IMR-90 (cell line): ENCODE results near the gene TXNL4A. TPM values are rescaled to one million over a fixed set of nuclear protein-coding genes. Genes with fewer than 3 reads are reported as not detected.
A peak's percentile ranks its signal among the peaks of the same experiment; 100 is the strongest.

Experiments
- ATAC-seq: fragments of 200-7000 bp; cut with Tn5 transposase; 2 replicates; pipeline ENCODE4 v1.9.1; 2020; ENCODE audit warnings: low read depth, mild to moderate bottlenecking, moderate library complexity
- BruUV-seq: library from RNA; stranded (reverse); fragments of 400-500 nt; replicated peaks from 2 replicates; lab custom pipeline; 2021; lab: Mats Ljungman, UMichigan
- CTCF ChIA-PET: fragments of 300-600 bp; formaldehyde crosslinking; extraction: SDS; loops from one replicate; lab custom pipeline; 2021; ENCODE audit warnings: antibody characterized with exemption; lab: Yijun Ruan, JAX
- POLR2A ChIA-PET: fragments of 300-600 bp; sonication (Branson Sonifier 250); formaldehyde crosslinking; loops from one replicate; lab custom pipeline; 2022; ENCODE audit warnings: antibody characterized with exemption; ENCODE audit not compliant: unreplicated experiment; lab: Charles Lee
- DNase-seq: peaks from one replicate; pipeline ENCODE4 v3.0.0; 2013
- H2AFZ ChIP-seq: replicated peaks from 2 replicates; pipeline ENCODE3; 2013; ENCODE audit warnings: low read length, mild to moderate bottlenecking; ENCODE audit not compliant: poor library complexity
- H2AK5ac ChIP-seq: 2 replicates; pipeline ENCODE4 v1.6.1; 2013; ENCODE audit warnings: low read depth, low read length, inconsistent platforms
- H2AK9ac ChIP-seq: replicated peaks from 2 replicates; pipeline ENCODE3; 2013; ENCODE audit warnings: mild to moderate bottlenecking, low read depth, low read length, moderate library complexity; ENCODE audit not compliant: poor library complexity
- H2BK120ac ChIP-seq: 2 replicates; pipeline ENCODE4 v1.6.1; 2013; ENCODE audit warnings: low read depth, low read length, inconsistent platforms
- H2BK15ac ChIP-seq: 3 replicates; pipeline ENCODE4 v1.6.1; 2013; ENCODE audit warnings: low read depth, low read length, inconsistent platforms
- H2BK20ac ChIP-seq: 2 replicates; pipeline ENCODE4 v1.6.1; 2013; ENCODE audit warnings: low read depth, mild to moderate bottlenecking, inconsistent platforms, low read length, moderate library complexity
- H2BK5ac ChIP-seq: 2 replicates; pipeline ENCODE4 v1.6.1; 2013; ENCODE audit warnings: mild to moderate bottlenecking, low read depth, low read length, inconsistent platforms; ENCODE audit not compliant: poor library complexity, severe bottlenecking
- H3K14ac ChIP-seq: replicated peaks from 2 replicates; pipeline ENCODE4 v1.6.1; 2013; ENCODE audit warnings: low read depth, low read length, inconsistent platforms
- H3K18ac ChIP-seq: 2 replicates; pipeline ENCODE4 v1.6.1; 2013; ENCODE audit warnings: low read depth, low read length, control low read depth
- H3K23ac ChIP-seq: 2 replicates; pipeline ENCODE4 v1.6.1; 2013; ENCODE audit warnings: low read depth, low read length, inconsistent platforms
- H3K27ac ChIP-seq: 2 replicates; pipeline ENCODE4 v1.5.1; 2013; ENCODE audit warnings: mild to moderate bottlenecking, control low read depth, low read length; ENCODE audit not compliant: insufficient read depth
- H3K27me3 ChIP-seq: 2 replicates; pipeline ENCODE4 v1.6.1; 2013; ENCODE audit warnings: low read length; ENCODE audit not compliant: control insufficient read depth, insufficient read depth
- H3K36me3 ChIP-seq: 2 replicates; pipeline ENCODE4 v1.6.1; 2013; ENCODE audit warnings: low read length, mixed read lengths; ENCODE audit not compliant: control insufficient read depth, insufficient read depth
- H3K4ac ChIP-seq: 2 replicates; pipeline ENCODE4 v1.6.1; 2013; ENCODE audit warnings: low read depth, low read length, inconsistent platforms
- H3K4me1 ChIP-seq: 2 replicates; pipeline ENCODE4 v1.6.1; 2013; ENCODE audit warnings: low read length, mixed read lengths; ENCODE audit not compliant: control insufficient read depth, insufficient read depth
- H3K4me2 ChIP-seq: 2 replicates; pipeline ENCODE4 v1.6.1; 2013; ENCODE audit warnings: low read depth, mild to moderate bottlenecking, control low read depth, low read length, moderate library complexity
- H3K4me3 ChIP-seq: 2 replicates; pipeline ENCODE4 v1.5.1; 2013; ENCODE audit warnings: low read depth, mild to moderate bottlenecking, control low read depth, low read length, moderate library complexity; ENCODE audit not compliant: insufficient read depth
- H3K56ac ChIP-seq: 2 replicates; pipeline ENCODE4 v1.6.1; 2013; ENCODE audit warnings: low read length, inconsistent platforms; ENCODE audit not compliant: insufficient read depth; ENCODE audit errors: extremely low read depth
- H3K79me1 ChIP-seq, 2 experiments: 2 replicates each; pipeline ENCODE4 v1.6.1; 2013; ENCODE audit warnings: low read length in 2 of 2, inconsistent platforms in 1 of 2, low read depth in 1 of 2
- H3K9ac ChIP-seq: 2 replicates; pipeline ENCODE4 v1.6.1; 2013; ENCODE audit warnings: low read depth, low read length, control low read depth
- H3K9me1 ChIP-seq: 2 replicates; pipeline ENCODE4 v1.6.1; 2013; ENCODE audit warnings: low read length, inconsistent platforms; ENCODE audit not compliant: insufficient read depth
- H3K9me3 ChIP-seq: 2 replicates; pipeline ENCODE4 v1.6.1; 2013; ENCODE audit warnings: low read length; ENCODE audit not compliant: control insufficient read depth, insufficient read depth
- H4K20me1 ChIP-seq: 2 replicates; pipeline ENCODE4 v1.6.1; 2013; ENCODE audit warnings: low read length, inconsistent platforms; ENCODE audit not compliant: insufficient read depth
- H4K5ac ChIP-seq: 2 replicates; pipeline ENCODE4 v1.6.1; 2013; ENCODE audit warnings: mild to moderate bottlenecking, low read depth, low read length, control low read depth
- H4K8ac ChIP-seq, 2 experiments: 2 replicates each; pipeline ENCODE4 v1.6.1; 2013; ENCODE audit warnings: low read depth in 2 of 2, low read length in 2 of 2, control low read depth in 1 of 2, inconsistent platforms in 1 of 2
- H4K91ac ChIP-seq: 2 replicates; pipeline ENCODE4 v1.6.1; 2013; ENCODE audit warnings: low read depth, low read length, inconsistent platforms; ENCODE audit not compliant: insufficient read depth
- RFX5 ChIP-seq: IDR thresholded peaks from 2 replicates; pipeline ENCODE4 v1.8.0; 2012; ENCODE audit warnings: low read depth, mild to moderate bottlenecking, low read length, moderate library complexity
- SMC3 ChIP-seq: fragments of 150-350 bp; IDR thresholded peaks from 2 replicates; pipeline ENCODE4 v1.6.1; 2016; ENCODE audit warnings: low read depth, mild to moderate bottlenecking, antibody characterized with exemption, low read length, moderate library complexity
- USF2 ChIP-seq: fragments of 150-350 bp; IDR thresholded peaks from 2 replicates; pipeline ENCODE4 v1.6.1; 2017; ENCODE audit warnings: mild to moderate bottlenecking, antibody characterized with exemption, low read length, low read depth
- WGBS, 2 experiments: methylation state at CpG; one replicate each; pipeline versions ENCODE4 v1.1.5 to v1.1.7; 2013; ENCODE audit warnings: missing lambda C conversion rate in 2 of 2; ENCODE audit not compliant: insufficient read length in 1 of 2; ENCODE audit errors: extremely low coverage in 2 of 2; 5-methylcytosine and 5-hydroxymethylcytosine counted together
- dilution Hi-C: fragments of 300-500 bp; cut with HindIII; formaldehyde crosslinking; loops from one replicate; pipeline ENCODE4 v1.14.3; 2018; ENCODE audit warnings: low sequenced_read_pairs; ENCODE audit not compliant: unreplicated experiment
- in situ Hi-C: fragments of 300-500 bp; cut with MboI; formaldehyde crosslinking; loops from 3 replicates; pipeline ENCODE4 v1.14.3; 2019; ENCODE audit warnings: low sequenced_read_pairs, inconsistent platforms, mixed read lengths
- intact Hi-C: fragments of 100-400 bp; cut with micrococcal nuclease; formaldehyde crosslinking; loops from 2 replicates; pipeline ENCODE4 v1.10.0; 2022
- polyA plus RNA-seq, 3 experiments: library from polyadenylated mRNA; depleted of rRNA; stranded (reverse); fragments of >200 nt; gene quantifications; 2 replicates each; pipeline ENCODE4 v1.2.3, GENCODE V29; 2012; ENCODE audit warnings: low replicate concordance in 1 of 3
- total RNA-seq: library from RNA; depleted of rRNA; stranded (reverse); fragments of >200 nt; gene quantifications from 2 replicates; pipeline ENCODE4 v1.2.3, GENCODE V29; 2012

The TXNL4A gene
- total and polyA plus RNA-seq, 2 of the 4 experiments (the other 2 are of a cell fraction) = 38.7 to 103 TPM

DNA sequence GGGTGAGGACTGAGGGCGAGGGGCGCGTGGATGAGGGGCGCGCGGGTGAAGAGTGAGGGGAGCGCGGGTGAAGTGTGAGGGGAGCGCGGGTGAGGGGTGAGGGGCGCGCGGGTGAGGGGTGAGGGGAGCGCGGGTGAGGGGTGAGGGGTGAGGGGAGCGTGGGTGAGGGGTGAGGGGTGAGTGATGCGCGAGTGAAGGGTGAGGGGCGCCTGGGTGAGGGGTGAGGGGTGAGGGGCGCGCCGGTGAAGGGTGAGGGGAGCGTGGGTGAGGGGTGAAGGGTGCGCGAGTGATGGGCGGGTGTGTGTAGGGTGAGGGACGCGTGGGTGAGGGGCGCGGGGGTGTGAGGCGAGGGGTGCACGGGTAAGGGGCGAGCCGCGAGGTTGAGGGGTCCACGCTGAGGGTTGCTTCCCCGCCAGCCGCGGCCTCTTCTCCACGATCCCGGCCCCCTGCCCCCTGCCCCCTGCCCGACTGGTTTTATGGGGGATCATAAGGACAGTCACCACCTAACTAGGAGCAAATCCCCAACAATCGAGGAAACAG is 35.8 kb downstream of the TXNL4A start:
- no peak overlapping the region for H3K56ac ChIP-seq
- 0 out of 2 replicates have a peak overlapping the region, but pooled peaks have one; percentile 48 for H2AK5ac ChIP-seq
- H2BK5ac ChIP-seq = peak overlapping the region; percentile 67
- ATAC-seq = no peak
- H3K23ac ChIP-seq = peak overlapping the region; percentile 44; the same call in 1 of the 2 replicates
- dilution Hi-C loops = no loop called here
- no peaks in the 10 kb centered on the region for H3K27me3 ChIP-seq
- H3K18ac ChIP-seq = no peak overlapping the region; the same call in 1 of the 2 replicates
- intact Hi-C loops = loop anchor here (5.0 kb wide), 1 partner anchor 155 kb away; the partner anchor contains the start of gene KCNG2
- H2AFZ ChIP-seq = peak overlapping the region; percentile 98
- in situ Hi-C loops = no loop called here
- H4K91ac ChIP-seq = peak overlapping the region; percentile 63; the same call in 1 of the 2 replicates
- no TSS peak for BruUV-seq
- peak overlapping the region; percentile 71 for H3K4ac ChIP-seq
- H3K4me1 ChIP-seq = peaks cover 8% of the 10 kb centered on the region
- no peak for DNase-seq
- H3K27ac ChIP-seq = peak overlapping the region; percentile 76
- peaks cover 31% of the 10 kb centered on the region for H4K20me1 ChIP-seq
- H3K14ac ChIP-seq = no peak overlapping the region
- peaks cover 22 to 46% of the 10 kb centered on the region in 2 experiments for H3K79me1 ChIP-seq
- H3K36me3 ChIP-seq = peaks cover 20% of the 10 kb centered on the region
- no peak overlapping the region; the same call in 1 of the 2 replicates for H4K5ac ChIP-seq
- H3K9me3 ChIP-seq = no peaks in the 10 kb centered on the region
- H3K4me3 ChIP-seq = peak overlapping the region; percentile 59
- peak overlapping the region; percentile 66 for H2AK9ac ChIP-seq
- H4K8ac ChIP-seq = no peak overlapping the region; a peak in 1 of 4 replicates
- CTCF ChIA-PET = no interaction called here
- TF ChIP-seq RFX5 (no peak), SMC3 (no peak), USF2 (no peak)
- no peak overlapping the region for H2BK15ac ChIP-seq
- H3K9ac ChIP-seq = peak overlapping the region; percentile 77
- 43% methylated on average over 6 of the region's 43 CpGs; no CpG with 5 or more reads in 1 of the 2 experiments for WGBS, 2 experiments
- H3K4me2 ChIP-seq = peak overlapping the region; percentile 94
- POLR2A ChIA-PET = no interaction called here
- peaks cover 14% of the 10 kb centered on the region for H3K9me1 ChIP-seq
- peak overlapping the region; percentile 46; the same call in 1 of the 2 replicates for H2BK120ac ChIP-seq
- no peak overlapping the region for H2BK20ac ChIP-seq
